HEK293T (cell line): ENCODE measurements around the gene PDPK1.

Source experiments
- CTCF ChIA-PET: fragments of 350-600 bp; formaldehyde crosslinking; extraction: SDS; loops from one replicate; lab custom pipeline; 2021; ENCODE audit warnings: antibody characterized with exemption, inconsistent platforms; lab: Yijun Ruan, JAX
- POLR2A ChIA-PET: fragments of 350-600 bp; formaldehyde crosslinking; extraction: SDS; loops from one replicate; lab custom pipeline; 2020; ENCODE audit warnings: antibody characterized with exemption, inconsistent platforms; lab: Yijun Ruan, JAX
- DNase-seq: peaks from one replicate; pipeline ENCODE4 v3.0.0; 2012; ENCODE audit warnings: mixed read lengths; ENCODE audit errors: extremely low spot score
- ARNT ChIP-seq: fragments of 450-650 bp; IDR thresholded peaks from 2 replicates; pipeline ENCODE4 v1.6.1; 2017; ENCODE audit warnings: mild to moderate bottlenecking
- BHLHE40 ChIP-seq: fragments of 450-650 bp; IDR thresholded peaks from 2 replicates; pipeline ENCODE4 v1.6.1; 2016; ENCODE audit warnings: mild to moderate bottlenecking, moderate library complexity, borderline replicate concordance
- CTBP1 ChIP-seq: fragments of 450-650 bp; IDR thresholded peaks from 2 replicates; pipeline ENCODE4 v1.6.1; 2016; ENCODE audit warnings: borderline replicate concordance
- ELF4 ChIP-seq: fragments of 450-650 bp; IDR thresholded peaks from 2 replicates; pipeline ENCODE4 v1.6.1; 2017; ENCODE audit warnings: antibody characterized with exemption
- FOXA1 ChIP-seq: fragments of 450-650 bp; IDR thresholded peaks from 2 replicates; pipeline ENCODE4 v1.6.1; 2016; ENCODE audit warnings: mild to moderate bottlenecking
- FOXK2 ChIP-seq: fragments of 450-650 bp; IDR thresholded peaks from 2 replicates; pipeline ENCODE4 v1.6.1; 2016; ENCODE audit warnings: mild to moderate bottlenecking
- FOXM1 ChIP-seq: fragments of 450-650 bp; IDR thresholded peaks from 2 replicates; pipeline ENCODE4 v1.6.1; 2017; ENCODE audit warnings: mild to moderate bottlenecking, borderline replicate concordance
- HDGF ChIP-seq: fragments of 450-650 bp; IDR thresholded peaks from 2 replicates; pipeline ENCODE4 v1.6.1; 2017; ENCODE audit warnings: antibody characterized with exemption, borderline replicate concordance
- L3MBTL2 ChIP-seq: fragments of 450-650 bp; conservative IDR thresholded peaks from 2 replicates; pipeline ENCODE4 v1.6.1; 2016; ENCODE audit warnings: mild to moderate bottlenecking
- LEF1 ChIP-seq: fragments of 450-650 bp; IDR thresholded peaks from 2 replicates; pipeline ENCODE4 v1.6.1; 2017; ENCODE audit warnings: mild to moderate bottlenecking, borderline replicate concordance
- NFRKB ChIP-seq: fragments of 450-650 bp; IDR thresholded peaks from 2 replicates; pipeline ENCODE4 v1.6.1; 2016; ENCODE audit warnings: mild to moderate bottlenecking, moderate library complexity
- PKNOX1 ChIP-seq: fragments of 450-650 bp; IDR thresholded peaks from 2 replicates; pipeline ENCODE4 v1.6.1; 2016
- SP1 ChIP-seq: fragments of 450-650 bp; IDR thresholded peaks from 2 replicates; pipeline ENCODE4 v1.6.1; 2017
- SUZ12 ChIP-seq: fragments of 450-650 bp; IDR thresholded peaks from 2 replicates; pipeline ENCODE4 v1.6.1; 2016; ENCODE audit warnings: mild to moderate bottlenecking
- TARDBP ChIP-seq: fragments of 450-650 bp; IDR thresholded peaks from 2 replicates; pipeline ENCODE4 v1.6.1; 2016
- ZNF384 ChIP-seq: fragments of 450-650 bp; IDR thresholded peaks from 2 replicates; pipeline ENCODE4 v1.6.1; 2016

PDPK1 gene

DNA sequence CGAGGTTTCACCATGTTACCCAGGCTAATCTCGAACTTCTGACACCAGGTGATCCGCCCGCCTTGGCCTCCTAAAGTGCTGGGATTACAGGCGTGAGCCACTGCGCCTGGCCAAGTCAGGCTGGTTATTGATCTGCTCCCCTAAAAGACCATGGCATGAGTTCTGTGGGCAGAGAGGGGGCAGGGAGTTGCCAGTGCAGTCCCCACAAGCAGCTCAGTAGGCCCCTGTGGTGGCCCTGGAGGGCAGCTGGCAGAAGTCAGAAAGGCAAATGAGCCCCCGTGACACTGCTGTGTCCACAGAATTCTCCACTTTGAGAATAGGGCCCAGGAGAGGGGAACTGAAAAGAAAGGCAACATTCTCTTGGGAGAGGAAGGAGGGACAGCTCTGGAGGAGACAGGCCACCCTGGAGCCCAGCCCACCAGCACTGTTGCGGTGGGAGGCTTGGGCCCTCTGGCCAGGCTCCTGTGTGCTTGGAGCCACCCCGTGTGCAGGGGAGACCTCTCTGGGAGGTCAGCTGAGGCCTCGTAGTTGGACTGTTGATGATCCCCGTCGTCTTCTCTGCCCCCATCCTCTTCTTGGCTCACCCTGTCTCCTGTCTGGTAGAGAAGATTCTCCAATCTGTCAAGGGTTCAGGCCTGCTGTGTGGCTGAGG is 19.7 kb upstream of the PDPK1 start:
- CTCF ChIA-PET: no interaction called here
- POLR2A ChIA-PET: interaction anchor here (0.5 to 1.1 kb wide), 3 partner anchors 13 to 27 kb away, joined by 3 to 4 read pairs (median 4); partner anchors contain the start of gene CEMP1
- TF ChIP-seq L3MBTL2 (no peak), PKNOX1 (no peak), CTBP1 (no peak), ELF4 (no peak), ARNT (no peak), FOXK2 (no peak), TARDBP (no peak)
- DNase-seq: no peak

- POLR2A ChIA-PET: interaction anchor here (0.9 to 1.8 kb wide), 4 partner anchors 12 to 50 kb away, joined by 4 to 8 read pairs (median 4); partner anchors contain the start of gene CEMP1
- CTCF ChIA-PET: no interaction called here
- TF ChIP-seq PKNOX1 (no peak), NFRKB (no peak), SUZ12 (no peak), LEF1 (no peak), ARNT (no peak), BHLHE40 (no peak), FOXK2 (no peak), L3MBTL2 (no peak), FOXM1 (no peak), CTBP1 (no peak)
- no peak for DNase-seq
Observed at GRCh38 chr16:2518823-2519710, 18.8 kb upstream of the PDPK1 start.

- no peak for DNase-seq
- ChIA-PET POLR2A (interaction anchor here (0.9 to 1.8 kb wide), 6 partner anchors 9 to 83 kb away, joined by 3 to 8 read pairs (median 5); partner anchors contain the start of gene CEMP1), CTCF (interaction anchor here (0.6 kb wide), 1 partner anchor 211 kb away, joined by 4 read pairs; no protein-coding TSS in a partner anchor)
- no peak for TF ChIP-seq NFRKB
- no peak for TF ChIP-seq ZNF384
- TF ChIP-seq ELF4: no peak
- TF ChIP-seq SUZ12: no peak
- TF ChIP-seq FOXM1: no peak
- no peak for TF ChIP-seq LEF1
- TF ChIP-seq PKNOX1: no peak
- TF ChIP-seq HDGF: no peak
- no peak for TF ChIP-seq FOXA1
- no peak for TF ChIP-seq L3MBTL2
- TF ChIP-seq FOXK2: no peak
- TF ChIP-seq ARNT: no peak
- no peak for TF ChIP-seq SP1
- TF ChIP-seq CTBP1: no peak
- no peak for TF ChIP-seq BHLHE40
Observed at GRCh38 chr16:2519711-2520080, 18.1 kb upstream of the PDPK1 start.

- ChIA-PET POLR2A (interaction anchor here (0.9 to 1.8 kb wide), 7 partner anchors 9 to 241 kb away, joined by 3 to 8 read pairs (median 5); partner anchors contain the start of gene CEMP1), CTCF (interaction anchor here (0.6 kb wide), 1 partner anchor 210 kb away, joined by 4 read pairs; no protein-coding TSS in a partner anchor)
- TF ChIP-seq BHLHE40: no peak
- TF ChIP-seq FOXA1: no peak
- no peak for TF ChIP-seq SP1
- no peak for TF ChIP-seq FOXM1
- DNase-seq: peak; percentile 90
Observed at GRCh38 chr16:2520097-2520783, 17.6 kb upstream of the PDPK1 start, which contains the start of gene AMDHD2. Gene AMDHD2, plus strand, starts transcription at chr16:2520371. Its CDS starts 88 bp downstream, at chr16:2520459.

DNA sequence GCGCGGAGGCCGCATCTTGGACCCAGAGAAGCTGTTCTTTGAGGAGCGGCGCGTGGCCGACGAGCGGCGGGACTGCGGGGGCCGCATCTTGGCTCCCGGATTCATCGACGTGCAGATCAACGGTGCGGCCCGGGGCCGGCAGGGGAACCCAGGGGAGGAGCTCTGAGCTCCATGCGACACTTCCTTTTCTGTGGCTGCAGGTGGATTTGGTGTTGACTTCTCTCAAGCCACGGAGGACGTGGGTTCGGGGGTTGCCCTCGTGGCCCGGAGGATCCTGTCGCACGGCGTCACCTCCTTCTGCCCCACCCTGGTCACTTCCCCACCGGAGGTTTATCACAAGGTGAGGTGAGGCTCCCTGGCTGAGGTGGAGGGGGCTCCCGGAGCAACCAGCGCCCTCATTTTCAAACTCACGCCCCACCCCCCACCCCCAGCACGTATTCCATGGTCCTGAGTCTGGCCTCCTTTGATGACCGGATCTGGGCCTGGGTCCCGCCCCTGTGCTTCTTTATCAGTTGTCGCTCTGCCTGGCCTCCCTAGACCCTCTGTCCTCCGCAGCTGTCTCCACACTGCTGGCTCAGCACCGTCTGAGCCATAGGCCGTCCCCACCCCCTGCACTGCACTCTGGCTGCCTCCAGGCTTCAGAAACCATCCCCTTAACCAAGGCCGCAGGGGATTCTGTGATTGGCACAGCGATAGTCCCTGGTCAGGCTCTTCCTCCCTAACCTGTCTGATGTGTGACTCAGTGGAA is 16.9 kb upstream of the PDPK1 start:
- ChIA-PET CTCF (no interaction called here), POLR2A (interaction anchor here (0.9 to 1.8 kb wide), 7 partner anchors 8 to 242 kb away, joined by 3 to 8 read pairs (median 5); partner anchors contain the start of gene CEMP1)
- DNase-seq: no peak
- TF ChIP-seq PKNOX1 (peak; percentile 38; the same call in 1 of the 2 replicates), BHLHE40 (no peak)
